Measurements from ENCODE around the gene MPZL1.

Gene MPZL1

GRCh38 chr1:167728818-167729410, 7.1 kb downstream of the MPZL1 start:
- TF ChIP-seq USF1 (IDR thresholded peaks at IDR 0.05) (no peak), EP300 (IDR thresholded peaks at IDR 0.05; ENCODE audit: borderline replicate concordance) (no peak), FOXM1 (IDR thresholded peaks at IDR 0.05; ENCODE audit: borderline replicate concordance, low read depth) (no peak), RAD21 (IDR thresholded peaks at IDR 0.05; ENCODE audit: low read depth) (no peak)

- TF ChIP-seq CREB1 (IDR thresholded peaks at IDR 0.05; ENCODE audit: low read depth) (no peak), TCF12 (IDR thresholded peaks at IDR 0.05; ENCODE audit: low read depth) (no peak), EGR1 (IDR thresholded peaks at IDR 0.05) (no peak), YY1 (IDR thresholded peaks at IDR 0.05; ENCODE audit: low read depth) (no peak), FOXM1 (IDR thresholded peaks at IDR 0.05; ENCODE audit: borderline replicate concordance, low read depth) (no peak), NFIC (IDR thresholded peaks at IDR 0.05) (no peak), CEBPB (IDR thresholded peaks at IDR 0.05) (no peak), ZBTB7A (IDR thresholded peaks at IDR 0.05; ENCODE audit: low read depth) (no peak), USF1 (IDR thresholded peaks at IDR 0.05) (no peak), TEAD4 (IDR thresholded peaks at IDR 0.05) (no peak), MAX (IDR thresholded peaks at IDR 0.05) (no peak), RAD21 (IDR thresholded peaks at IDR 0.05; ENCODE audit: low read depth) (no peak), REST (IDR thresholded peaks at IDR 0.05; ENCODE audit: low read depth) (no peak), EP300 (IDR thresholded peaks at IDR 0.05; ENCODE audit: borderline replicate concordance) (no peak), TAF1 (IDR thresholded peaks at IDR 0.05; ENCODE audit: low read depth) (no peak)
Measured at GRCh38 chr1:167734227-167734626, 12.4 kb downstream of the MPZL1 start.

- TF ChIP-seq YY1 (IDR thresholded peaks at IDR 0.05; ENCODE audit: low read depth) (no peak), MAX (IDR thresholded peaks at IDR 0.05) (no peak), RAD21 (IDR thresholded peaks at IDR 0.05; ENCODE audit: low read depth) (no peak), FOXM1 (IDR thresholded peaks at IDR 0.05; ENCODE audit: borderline replicate concordance, low read depth) (no peak), TEAD4 (IDR thresholded peaks at IDR 0.05) (no peak), NFIC (IDR thresholded peaks at IDR 0.05) (no peak), USF1 (IDR thresholded peaks at IDR 0.05) (no peak), EP300 (IDR thresholded peaks at IDR 0.05; ENCODE audit: borderline replicate concordance) (no peak), REST (IDR thresholded peaks at IDR 0.05; ENCODE audit: low read depth) (no peak)
Measured at GRCh38 chr1:167734841-167735240, 13.1 kb downstream of the MPZL1 start.

- TF ChIP-seq YY1 (IDR thresholded peaks at IDR 0.05; ENCODE audit: low read depth): no peak
- no peak for TF ChIP-seq RAD21 (IDR thresholded peaks at IDR 0.05; ENCODE audit: low read depth)
- TF ChIP-seq CREB1 (IDR thresholded peaks at IDR 0.05; ENCODE audit: low read depth): no peak
- TF ChIP-seq TCF12 (IDR thresholded peaks at IDR 0.05; ENCODE audit: low read depth): no peak
- TF ChIP-seq ZBTB7A (IDR thresholded peaks at IDR 0.05; ENCODE audit: low read depth): no peak
- no peak for TF ChIP-seq NFIC (IDR thresholded peaks at IDR 0.05)
- no peak for TF ChIP-seq TAF1 (IDR thresholded peaks at IDR 0.05; ENCODE audit: low read depth)
- TF ChIP-seq CEBPB (IDR thresholded peaks at IDR 0.05): no peak
- no peak for TF ChIP-seq EP300 (IDR thresholded peaks at IDR 0.05; ENCODE audit: borderline replicate concordance)
- no peak for TF ChIP-seq USF1 (IDR thresholded peaks at IDR 0.05)
- TF ChIP-seq EGR1 (IDR thresholded peaks at IDR 0.05): no peak
- TF ChIP-seq TEAD4 (IDR thresholded peaks at IDR 0.05): no peak
Measured at GRCh38 chr1:167737169-167737568, 15.4 kb downstream of the MPZL1 start.

GRCh38 chr1:167738158-167738557, 16.4 kb downstream of the MPZL1 start:
- TF ChIP-seq TAF1 (IDR thresholded peaks at IDR 0.05; ENCODE audit: low read depth): no peak
- TF ChIP-seq CREB1 (IDR thresholded peaks at IDR 0.05; ENCODE audit: low read depth): no peak
- no peak for TF ChIP-seq CEBPB (IDR thresholded peaks at IDR 0.05)
- no peak for TF ChIP-seq FOXM1 (IDR thresholded peaks at IDR 0.05; ENCODE audit: borderline replicate concordance, low read depth)
- TF ChIP-seq EP300 (IDR thresholded peaks at IDR 0.05; ENCODE audit: borderline replicate concordance): no peak
- TF ChIP-seq ZBTB7A (IDR thresholded peaks at IDR 0.05; ENCODE audit: low read depth): no peak
- no peak for TF ChIP-seq USF1 (IDR thresholded peaks at IDR 0.05)
- no peak for TF ChIP-seq RAD21 (IDR thresholded peaks at IDR 0.05; ENCODE audit: low read depth)
